HG03196 (cell line): Measurements from ENCODE around the gene PSMG3.
"Not testable (repeated sequence)": the region's sequence is repeated elsewhere in the genome, so short reads cannot be mapped to it uniquely, and the experiment has no call there.

Experiments
- ATAC-seq: cut with Tn5 transposase; IDR thresholded peaks from one replicate; pipeline ENCODE4 v1.9.1; 2021; ENCODE audit not compliant: unreplicated experiment

Gene PSMG3

DNA sequence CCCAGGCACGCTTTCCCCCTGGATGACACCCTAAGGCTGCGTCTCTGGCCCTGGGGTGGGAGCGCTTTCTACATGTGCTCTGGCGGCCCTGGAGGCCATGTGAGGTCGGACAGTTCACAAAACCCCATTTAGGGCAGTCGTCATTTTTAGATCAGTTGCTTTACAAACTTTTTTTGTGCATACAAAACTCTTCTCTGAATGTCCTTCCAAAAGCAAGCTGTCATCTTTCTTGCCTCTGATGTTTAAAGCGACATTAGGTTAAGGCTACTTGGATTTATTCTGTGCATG is 33.4 kb downstream of the PSMG3 start:
- ATAC-seq, result no peak

DNA sequence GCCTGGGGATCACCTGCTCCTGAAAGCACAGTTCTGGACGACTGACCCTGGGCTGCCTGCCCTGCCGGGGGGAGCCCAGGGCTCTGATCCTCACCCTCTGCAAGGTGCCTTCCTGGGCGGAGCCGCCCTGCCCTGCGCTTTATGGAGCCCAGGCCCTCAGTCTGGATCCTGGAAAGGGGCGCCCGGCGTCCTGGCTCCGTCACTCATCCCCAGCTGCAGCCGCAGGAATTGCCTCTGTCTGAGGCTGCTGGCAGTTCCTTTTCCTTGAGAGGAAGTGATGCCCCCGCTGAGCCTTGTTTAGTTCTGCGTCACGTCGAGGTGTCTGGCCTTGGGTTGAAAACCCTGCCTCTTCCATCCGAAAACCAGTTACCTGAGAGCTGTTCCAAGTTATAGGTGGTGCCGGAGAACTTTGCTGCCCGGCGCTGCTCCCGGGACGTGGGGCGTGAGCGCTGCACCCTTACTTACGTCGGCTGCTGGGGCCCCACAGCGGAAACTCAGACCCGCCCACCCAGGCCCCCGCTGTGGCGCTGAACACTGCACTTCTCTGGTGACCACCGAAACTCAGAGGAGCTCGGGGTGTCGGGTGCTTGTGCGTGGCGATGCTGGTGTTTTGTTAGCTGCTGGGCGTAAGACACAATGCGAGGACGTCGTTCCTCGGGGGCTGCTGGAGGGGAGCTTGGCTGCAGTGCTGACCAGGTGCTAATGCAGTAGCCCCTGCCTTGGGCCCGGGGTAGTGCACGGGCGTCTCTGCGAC is 34.0 kb downstream of the PSMG3 start:
- ATAC-seq, result no peak

DNA sequence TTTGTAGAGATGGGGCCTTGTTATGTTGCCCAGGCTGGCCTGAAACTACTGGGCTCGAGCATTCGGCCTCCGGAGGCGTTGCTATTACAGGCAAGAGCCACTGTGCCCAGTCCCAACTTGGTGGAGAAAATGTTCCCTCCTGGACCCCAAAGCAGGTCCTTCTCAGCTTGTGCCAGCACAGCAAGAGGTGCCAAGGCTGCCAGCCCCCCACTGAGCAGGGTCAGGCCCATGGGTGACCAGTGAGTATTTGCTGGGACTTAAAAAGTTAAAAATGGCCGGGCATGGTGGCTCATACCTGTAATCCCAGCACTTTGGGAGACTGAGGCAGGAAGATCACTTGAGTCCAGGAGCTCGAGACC is 34.8 kb downstream of the PSMG3 start:
- no peak for ATAC-seq

DNA sequence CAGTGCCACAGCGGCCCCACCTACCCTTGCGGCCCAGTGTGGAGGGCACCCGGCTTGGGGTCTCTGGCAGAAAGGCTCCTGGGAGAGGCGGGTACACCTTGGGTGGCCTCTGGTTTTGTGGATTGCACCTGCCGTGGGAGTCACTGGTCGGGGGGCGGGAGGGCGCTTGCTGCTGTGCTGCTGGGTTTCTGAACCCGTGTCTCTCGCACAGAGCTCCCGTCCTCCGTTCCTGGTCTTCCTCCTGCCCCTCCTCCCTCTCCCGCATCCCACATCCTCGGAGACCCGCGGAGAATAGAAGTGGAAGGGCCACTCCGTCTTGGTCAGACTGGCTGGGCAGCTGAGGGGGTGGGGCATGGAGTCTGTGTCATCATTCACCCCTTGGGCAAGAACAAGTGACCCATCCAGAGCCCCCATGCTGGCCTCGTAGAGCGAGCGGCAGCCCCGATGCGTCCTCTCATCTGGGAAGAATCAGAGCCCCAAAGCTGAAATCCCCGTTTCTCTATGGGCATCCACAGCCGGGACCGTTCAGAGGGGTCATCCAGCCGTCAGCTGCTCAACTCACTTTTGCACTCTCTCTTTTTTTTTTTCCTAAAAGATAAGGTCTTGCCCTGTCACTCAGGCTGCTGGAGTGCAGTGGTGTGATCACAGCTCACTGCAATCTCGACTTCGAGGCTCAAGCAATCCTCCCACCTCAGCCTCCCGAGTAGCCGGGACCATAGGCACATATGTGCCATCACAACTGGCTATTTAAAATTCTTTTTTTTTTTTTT is 35.3 kb downstream of the PSMG3 start:
- ATAC-seq, result no peak

DNA sequence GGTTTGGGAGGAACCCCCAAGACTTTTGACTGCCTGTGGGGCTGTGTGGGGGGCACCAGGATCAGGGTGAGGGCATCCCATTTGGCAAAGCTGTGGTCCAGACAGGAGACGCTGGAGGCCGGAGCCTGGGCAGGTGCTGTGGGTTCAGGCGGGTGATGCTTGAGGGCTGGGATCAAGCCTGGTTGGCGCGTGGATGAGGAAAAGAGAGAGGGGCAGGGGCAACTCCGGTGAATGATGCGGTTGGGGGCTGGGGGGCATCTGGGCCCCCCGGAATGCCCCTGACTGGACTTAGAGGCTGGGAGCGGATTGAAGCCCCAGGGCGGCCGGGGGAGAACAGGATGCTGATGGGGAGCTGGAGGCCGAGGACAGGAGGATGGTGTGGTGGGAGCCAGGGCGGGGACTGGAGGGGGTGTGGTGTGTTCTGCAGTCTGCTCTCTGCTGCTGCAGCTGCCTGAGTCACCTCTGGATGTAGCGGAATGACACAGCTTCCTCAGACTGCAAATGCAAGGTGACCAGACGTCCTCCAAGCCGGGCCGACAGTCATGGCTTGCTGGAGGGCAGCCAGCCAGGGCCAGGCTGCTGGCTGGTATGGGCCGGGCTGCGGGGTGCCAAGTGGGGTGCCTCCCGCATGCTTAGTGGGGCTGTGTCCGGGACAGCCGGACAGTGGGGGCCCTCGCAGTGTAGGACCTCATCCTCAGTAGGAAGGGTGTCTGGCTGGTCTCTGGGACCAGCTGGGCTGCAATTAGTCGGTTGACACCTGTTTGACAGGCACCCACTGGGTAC is 36.1 kb downstream of the PSMG3 start:
- ATAC-seq, result no peak

DNA sequence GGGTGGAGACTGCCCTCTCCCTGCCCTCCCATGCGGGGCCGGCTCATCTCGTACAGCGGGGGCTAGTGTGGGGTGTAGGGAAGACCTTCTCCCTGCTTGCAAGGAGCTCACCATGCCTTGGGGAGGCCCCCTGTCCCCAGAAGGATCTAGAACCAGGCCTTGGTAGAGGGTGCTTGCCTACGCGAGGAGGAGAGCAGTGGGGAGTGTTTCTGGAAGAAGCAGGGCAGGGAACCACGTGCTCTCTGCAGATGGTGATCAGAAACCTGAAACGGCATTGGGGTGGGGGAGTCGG is 36.6 kb downstream of the PSMG3 start:
- no peak for ATAC-seq

DNA sequence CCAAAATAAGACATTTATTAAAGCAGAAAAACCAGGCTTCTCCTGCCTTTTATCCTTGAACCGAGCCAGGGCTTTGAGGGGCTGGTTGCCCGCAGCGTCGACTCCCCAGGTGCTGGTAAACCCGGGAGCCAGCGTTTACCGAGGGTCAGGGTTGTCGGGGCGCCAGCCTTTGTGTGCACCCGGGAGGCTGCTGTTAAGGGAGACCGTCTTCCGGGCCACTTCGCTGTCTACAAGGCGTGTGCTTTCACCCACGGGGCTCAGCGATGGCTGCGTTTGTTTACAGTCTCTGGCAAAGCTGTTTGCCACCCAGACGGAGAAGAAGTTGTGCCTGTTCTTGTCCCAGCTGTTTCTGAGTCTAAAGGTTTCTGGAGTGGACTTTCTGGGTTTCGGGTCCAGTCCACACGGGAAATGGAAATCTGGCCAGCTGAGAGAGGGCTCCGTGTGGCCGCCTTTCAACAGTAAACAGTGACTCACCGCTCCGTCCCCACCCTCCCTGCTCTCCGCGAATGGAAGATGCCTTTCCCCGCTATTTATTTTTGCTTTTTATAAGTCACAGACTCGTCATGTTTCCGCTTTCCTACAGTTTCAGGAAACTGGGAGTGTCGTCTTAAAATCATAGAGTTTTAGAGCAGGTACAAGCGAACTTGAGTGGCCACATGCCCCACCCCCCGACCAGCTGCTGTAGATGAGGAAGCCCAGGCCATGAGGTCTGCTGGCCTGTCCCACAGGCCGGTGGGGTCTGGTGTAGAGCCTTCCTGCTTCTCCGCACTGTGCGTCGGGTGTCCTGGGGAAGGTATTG is 37.2 kb downstream of the PSMG3 start:
- no peak for ATAC-seq

DNA sequence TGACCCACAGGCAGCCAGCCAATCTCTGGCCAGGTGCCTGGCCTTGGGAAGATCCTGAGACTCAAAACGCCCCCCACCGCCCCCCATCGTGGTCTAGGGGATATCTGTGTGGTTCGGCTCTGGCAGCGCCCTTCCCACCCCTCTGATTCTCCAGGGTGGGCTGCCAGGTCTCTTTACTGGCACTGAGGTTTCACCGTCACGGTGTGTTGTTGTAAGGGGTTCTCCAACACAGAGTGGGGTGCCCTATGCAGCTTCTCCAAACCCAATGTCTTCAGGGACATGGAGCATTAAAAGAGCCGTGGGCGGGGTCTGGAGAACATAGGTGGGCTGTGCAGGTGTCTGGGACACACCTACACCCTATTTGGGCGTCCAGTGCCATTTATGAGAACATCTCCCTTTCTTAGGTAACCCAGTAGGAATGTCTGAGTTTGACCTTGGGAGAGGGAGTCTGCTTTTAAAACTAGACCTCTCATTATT is 37.8 kb downstream of the PSMG3 start:
- no peak for ATAC-seq

DNA sequence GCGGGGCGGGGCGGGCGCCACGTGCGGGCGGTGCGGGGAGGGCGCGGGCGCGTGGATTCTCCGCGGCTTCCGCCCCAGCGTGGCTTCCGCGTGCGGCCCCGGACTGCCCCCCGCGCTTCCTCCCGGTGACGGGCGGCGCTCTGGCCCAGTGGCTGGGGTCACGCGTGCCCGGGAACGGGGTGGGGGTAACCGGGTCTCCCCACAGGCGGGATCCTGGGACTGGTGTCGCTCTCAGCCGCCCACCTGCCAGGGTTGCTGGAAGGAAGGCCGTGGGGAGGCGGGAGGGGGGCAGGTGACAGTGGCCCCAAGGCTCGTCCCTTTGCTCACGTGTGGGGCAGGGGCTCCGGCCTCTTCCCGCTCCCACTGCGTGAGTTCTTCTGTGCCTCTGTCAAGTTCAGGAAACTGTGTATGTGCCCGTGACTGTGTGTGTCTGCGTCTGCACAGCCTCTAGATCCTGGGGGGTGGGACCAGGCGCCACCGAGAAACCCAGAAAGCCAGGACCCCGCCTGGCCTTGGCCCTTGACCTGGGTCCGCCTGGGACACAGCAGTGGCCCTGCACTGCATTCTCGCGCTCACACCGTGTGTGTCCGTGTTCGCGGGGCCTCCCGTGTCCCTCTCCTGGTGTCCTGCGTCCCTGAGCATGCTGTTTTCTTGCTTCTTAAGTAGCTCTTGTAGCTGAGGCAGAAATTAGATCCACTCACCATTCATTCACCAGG is 38.4 kb downstream of the PSMG3 start:
- ATAC-seq, result no peak

DNA sequence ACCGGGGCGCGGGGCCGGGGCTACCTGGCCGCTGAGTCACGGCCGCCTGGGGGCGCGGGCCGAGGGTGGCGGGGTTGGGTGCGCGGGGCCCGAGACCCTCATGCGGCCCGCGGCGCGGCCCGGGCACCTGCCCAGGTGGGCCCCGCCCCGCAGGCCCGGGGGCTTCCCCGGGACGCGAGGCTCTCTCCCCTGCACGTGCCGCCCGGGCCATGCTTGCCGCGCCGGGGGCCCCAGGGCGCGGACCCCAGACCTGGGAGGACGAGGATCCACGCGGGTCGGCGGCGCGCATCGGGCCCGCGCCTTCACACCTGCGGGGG is 38.9 kb downstream of the PSMG3 start:
- ATAC-seq, result no peak

DNA sequence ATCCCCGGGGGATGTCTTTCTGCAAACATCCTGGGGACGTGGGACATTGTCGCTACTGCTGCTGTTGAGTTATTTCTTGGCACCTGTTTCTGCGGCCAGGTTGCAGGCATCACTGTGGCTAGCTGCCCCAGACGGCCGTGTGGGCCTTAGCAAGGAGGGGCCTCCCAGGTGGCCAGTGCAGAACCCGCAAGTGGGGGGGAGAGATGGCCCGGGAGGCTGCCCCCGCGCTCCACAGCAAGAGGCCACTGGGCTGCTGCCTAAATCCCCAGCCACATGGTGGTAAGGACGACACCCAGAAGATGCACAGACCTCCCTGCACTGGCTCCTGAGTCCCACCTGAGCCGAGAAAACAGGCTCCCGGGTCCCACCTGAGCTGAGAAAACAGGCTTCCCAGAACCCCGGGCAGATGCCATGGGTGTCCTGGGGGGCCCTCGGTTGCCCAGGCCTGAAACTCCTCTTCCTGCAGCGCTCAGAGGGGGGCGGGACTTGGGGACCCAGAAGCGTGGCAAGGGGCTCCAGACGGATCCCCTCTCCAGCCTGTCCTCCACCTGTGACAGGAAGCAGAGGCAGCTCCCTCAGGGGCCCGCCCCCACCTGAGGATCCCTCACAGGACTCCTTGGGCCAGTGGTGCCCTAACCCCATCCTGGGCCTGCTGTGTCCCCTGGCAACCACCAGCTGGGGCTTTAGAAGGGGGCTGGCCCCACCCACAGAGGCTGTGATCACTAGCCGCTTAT is 40.3 kb downstream of the PSMG3 start:
- ATAC-seq, result no peak

DNA sequence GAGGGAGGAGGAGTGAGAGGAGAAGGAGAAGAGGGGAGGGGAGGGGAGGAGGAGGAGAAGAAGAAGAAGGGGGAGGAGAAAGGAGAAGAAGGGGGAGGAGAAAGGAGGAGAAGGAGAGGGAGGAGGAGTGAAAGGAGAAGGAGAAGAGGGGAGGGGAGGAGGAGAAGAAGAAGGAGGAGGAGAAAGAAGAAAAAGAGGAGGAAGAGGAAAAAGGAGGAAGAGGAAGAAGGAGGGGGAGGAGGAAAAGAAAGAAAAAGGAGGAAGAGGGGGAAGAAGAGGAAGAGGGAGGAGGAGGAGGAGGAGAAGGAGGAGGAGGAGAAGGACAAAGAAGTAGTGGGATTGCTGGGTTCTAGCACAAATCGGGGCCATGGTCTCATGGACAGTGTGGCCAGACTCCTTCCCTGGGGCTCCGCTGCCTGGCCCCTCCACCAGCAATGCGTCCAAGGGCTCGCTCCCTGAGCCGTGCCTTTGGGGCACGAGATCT is 43.5 kb downstream of the PSMG3 start:
- ATAC-seq, result no peak

DNA sequence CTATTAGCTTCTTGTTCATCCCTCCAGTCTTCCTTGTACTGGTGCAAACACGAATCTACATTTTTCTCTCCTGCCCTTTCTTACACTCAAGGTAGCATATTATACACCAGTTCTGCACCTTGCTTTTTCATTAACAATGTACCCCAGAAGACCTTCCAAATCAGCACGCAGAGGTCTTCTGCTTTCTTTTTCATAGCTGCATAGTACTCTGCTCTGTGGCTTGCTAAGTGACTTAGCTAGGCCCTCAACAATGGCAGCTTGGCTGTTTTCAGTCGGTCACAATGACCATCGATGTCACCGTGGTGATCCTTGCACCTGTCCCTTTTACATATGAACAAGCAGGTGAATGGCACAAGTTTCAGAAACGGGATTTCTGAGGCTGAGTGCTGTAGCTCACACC is 44.4 kb downstream of the PSMG3 start:
- no peak for ATAC-seq

DNA sequence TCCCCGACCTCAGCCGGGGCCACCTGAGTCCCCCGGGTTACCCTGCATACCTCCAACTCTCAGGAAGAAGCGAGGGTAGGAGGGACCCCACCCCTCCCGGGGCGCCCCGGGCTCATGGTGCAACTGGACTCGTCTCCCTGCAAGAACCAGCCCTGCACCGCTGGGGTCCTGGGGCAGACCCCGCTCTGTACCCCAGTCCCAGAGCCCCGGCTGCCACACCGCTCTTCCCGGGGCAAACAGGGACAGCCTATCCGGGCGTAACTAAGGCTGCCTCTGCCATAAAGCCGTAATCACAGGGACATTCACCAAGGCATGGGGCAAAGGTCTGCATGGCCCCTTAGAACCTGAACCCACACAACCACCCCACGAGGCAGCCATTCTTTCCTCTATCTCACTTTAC is 46.0 kb downstream of the PSMG3 start:
- ATAC-seq, result no peak

DNA sequence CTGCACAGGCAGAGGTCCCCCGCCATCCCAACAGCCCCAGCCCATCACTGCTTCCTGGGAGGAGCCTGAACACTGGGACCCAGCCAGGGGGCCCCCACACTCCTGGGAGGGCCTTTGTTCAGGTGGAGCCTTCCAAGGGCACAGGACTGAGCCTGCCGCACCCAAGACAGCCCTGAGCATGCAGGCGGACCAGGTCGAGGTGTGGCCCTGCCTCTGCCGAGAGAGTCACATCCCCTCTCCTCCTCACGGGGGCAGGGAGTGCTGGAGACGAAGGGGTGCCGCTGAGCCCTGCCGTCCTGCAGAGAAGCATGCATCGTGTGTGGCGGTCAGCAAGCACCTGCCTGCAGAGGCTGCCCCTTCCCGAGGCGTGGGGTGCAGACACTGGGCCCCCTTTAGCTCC is 46.6 kb downstream of the PSMG3 start:
- ATAC-seq, result no peak

DNA sequence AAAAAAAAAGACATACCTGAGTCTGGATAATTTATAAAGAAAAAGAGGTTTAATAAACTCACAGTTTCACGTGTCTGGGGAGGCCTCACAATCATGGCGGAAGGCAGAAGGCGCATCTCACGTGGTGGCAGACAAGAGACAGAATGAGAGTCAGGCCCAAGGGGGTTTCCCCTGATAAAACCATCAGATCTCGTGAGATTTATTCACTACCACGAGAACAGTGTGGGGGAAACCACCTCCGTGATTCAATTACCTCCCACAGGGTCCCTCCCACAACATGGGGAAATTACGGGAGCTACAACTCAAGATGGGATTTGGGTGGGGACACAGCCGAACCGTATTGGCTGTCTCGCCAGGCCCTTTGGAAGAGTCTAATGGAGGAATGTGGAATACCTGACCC is 48.4 kb downstream of the PSMG3 start:
- no peak for ATAC-seq

DNA sequence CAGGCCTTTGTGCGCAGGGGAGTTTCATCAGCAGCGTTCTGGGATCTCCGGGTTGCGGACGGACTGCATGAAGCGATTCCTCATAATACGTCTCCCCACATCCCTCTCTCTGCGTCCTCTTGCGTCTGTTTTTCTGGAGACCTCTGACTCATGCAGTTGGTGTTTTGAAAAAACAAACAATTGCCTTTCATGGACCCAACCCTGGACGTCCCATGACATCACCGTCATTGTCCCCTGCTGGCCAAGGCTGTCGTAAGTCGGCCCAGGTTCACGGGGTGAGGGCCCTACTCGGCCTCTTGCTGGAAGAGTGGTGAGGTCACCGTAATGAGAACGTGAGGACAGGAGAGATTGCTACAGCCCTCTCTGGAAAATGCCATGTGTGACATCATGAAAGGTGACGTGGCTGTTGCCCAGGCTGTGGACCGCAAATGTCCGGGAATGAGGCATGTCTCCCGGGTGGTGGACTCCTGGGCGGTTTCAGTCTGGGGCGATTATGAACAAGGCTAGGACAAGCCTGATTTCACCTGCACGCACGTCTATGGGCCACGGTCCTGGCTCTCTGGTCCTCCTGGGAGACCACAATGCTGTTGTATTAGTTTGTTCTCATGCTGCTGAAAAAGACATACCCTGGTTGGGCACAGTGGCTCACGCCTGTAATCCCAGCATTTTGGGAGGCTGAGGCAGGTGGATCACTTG is 49.1 kb downstream of the PSMG3 start:
- ATAC-seq, result no peak

DNA sequence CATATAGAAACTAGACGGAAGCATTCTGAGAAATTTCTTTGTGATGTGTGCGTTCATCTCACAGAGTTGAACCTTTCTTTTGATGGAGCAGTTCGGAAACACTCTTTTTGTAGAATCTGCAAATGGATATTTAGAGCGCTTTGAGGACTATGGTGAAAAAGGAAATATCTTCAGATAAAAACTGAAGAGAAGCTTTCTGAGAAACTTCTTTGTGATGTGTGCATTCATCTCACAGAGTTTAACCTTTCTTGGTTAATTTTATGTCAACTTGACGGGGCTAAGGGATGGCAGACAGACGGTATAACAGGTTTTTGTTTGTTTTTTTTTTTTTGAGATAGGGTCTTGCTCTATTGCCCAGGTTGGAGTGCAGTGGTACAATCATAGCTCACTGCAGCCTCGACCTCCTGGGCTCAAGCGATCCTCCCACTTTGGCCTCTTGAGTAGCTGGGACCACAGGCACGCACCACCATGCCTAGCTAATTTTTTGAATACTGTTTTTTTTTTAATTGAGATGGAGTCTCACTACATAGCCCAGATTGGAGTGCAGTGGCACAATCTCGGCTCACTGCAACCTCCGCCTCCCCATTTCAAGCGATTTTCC is 50.4 kb downstream of the PSMG3 start:
- ATAC-seq, result not testable (repeated sequence)
